Mesothelial cell of epicardium (in vitro differentiated cells): Measurements from ENCODE around the gene ERO1B. TPM values are rescaled to one million over a fixed set of nuclear protein-coding genes. Genes with fewer than 3 reads are reported as not detected.
A peak's percentile ranks its signal among the peaks of the same experiment; 100 is the strongest.

Experiments used
- DNase-seq, 2 experiments: peaks; one replicate each; pipeline ENCODE4 v3.0.0; 2021; ENCODE audit warnings: low spot score in 2 of 2; ENCODE audit not compliant: unreplicated experiment in 2 of 2
- H3K27ac Mint-ChIP-seq: 2 replicates; pipeline ENCODE4 v1.8.0; 2021; ENCODE audit warnings: mixed read lengths
- H3K27me3 Mint-ChIP-seq: 2 replicates; pipeline ENCODE4 v1.8.0; 2021; ENCODE audit warnings: low read depth, mixed read lengths
- H3K36me3 Mint-ChIP-seq: 2 replicates; pipeline ENCODE4 v1.8.0; 2021; ENCODE audit warnings: mixed read lengths
- H3K4me1 Mint-ChIP-seq: 2 replicates; pipeline ENCODE4 v1.8.0; 2021; ENCODE audit warnings: mixed read lengths
- H3K4me3 Mint-ChIP-seq: 2 replicates; pipeline ENCODE4 v1.8.0; 2021; ENCODE audit warnings: mild to moderate bottlenecking, moderate library complexity, mixed read lengths
- H3K9me3 Mint-ChIP-seq: 2 replicates; pipeline ENCODE4 v1.8.0; 2021; ENCODE audit warnings: mixed read lengths
- total RNA-seq: library from RNA; stranded (reverse); gene quantifications from 3 replicates; pipeline ENCODE4 v1.2.1, GENCODE V29; 2021
- TF ChIP-seq, protein P1 (sequence below): fragments of 200-600 bp; sonication (generic); IDR thresholded peaks from one replicate; pipeline ENCODE4 v1.5.0; 2021; ENCODE audit warnings: antibody characterized with exemption; ENCODE audit not compliant: unreplicated experiment

ERO1B gene
- total RNA-seq, 1 donor from 2014 or later: 6.4 TPM

GRCh38 chr1:236307435-236307834 is 25.7 kb upstream of the ERO1B start:
- no peak overlapping the region for H3K27ac Mint-ChIP-seq
- DNase-seq: no peak
- peaks cover 1% of the 10 kb centered on the region for H3K4me1 Mint-ChIP-seq
- peaks cover 3% of the 10 kb centered on the region for H3K27me3 Mint-ChIP-seq
- TF ChIP-seq, protein P1, sequence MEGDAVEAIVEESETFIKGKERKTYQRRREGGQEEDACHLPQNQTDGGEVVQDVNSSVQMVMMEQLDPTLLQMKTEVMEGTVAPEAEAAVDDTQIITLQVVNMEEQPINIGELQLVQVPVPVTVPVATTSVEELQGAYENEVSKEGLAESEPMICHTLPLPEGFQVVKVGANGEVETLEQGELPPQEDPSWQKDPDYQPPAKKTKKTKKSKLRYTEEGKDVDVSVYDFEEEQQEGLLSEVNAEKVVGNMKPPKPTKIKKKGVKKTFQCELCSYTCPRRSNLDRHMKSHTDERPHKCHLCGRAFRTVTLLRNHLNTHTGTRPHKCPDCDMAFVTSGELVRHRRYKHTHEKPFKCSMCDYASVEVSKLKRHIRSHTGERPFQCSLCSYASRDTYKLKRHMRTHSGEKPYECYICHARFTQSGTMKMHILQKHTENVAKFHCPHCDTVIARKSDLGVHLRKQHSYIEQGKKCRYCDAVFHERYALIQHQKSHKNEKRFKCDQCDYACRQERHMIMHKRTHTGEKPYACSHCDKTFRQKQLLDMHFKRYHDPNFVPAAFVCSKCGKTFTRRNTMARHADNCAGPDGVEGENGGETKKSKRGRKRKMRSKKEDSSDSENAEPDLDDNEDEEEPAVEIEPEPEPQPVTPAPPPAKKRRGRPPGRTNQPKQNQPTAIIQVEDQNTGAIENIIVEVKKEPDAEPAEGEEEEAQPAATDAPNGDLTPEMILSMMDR: peak; percentile 23
- H3K4me3 Mint-ChIP-seq: no peak overlapping the region
- no peaks in the 10 kb centered on the region for H3K9me3 Mint-ChIP-seq
- no peaks in the 10 kb centered on the region for H3K36me3 Mint-ChIP-seq

GRCh38 chr1:236304682-236305081 is 22.9 kb upstream of the ERO1B start:
- TF ChIP-seq, protein P1: no peak
- Mint-ChIP-seq H3K27ac (no peak overlapping the region), H3K36me3 (no peaks in the 10 kb centered on the region), H3K27me3 (peaks cover 3% of the 10 kb centered on the region), H3K4me3 (no peak overlapping the region), H3K9me3 (peaks cover 7% of the 10 kb centered on the region), H3K4me1 (peaks cover 1% of the 10 kb centered on the region)
- no peak for DNase-seq

DNA sequence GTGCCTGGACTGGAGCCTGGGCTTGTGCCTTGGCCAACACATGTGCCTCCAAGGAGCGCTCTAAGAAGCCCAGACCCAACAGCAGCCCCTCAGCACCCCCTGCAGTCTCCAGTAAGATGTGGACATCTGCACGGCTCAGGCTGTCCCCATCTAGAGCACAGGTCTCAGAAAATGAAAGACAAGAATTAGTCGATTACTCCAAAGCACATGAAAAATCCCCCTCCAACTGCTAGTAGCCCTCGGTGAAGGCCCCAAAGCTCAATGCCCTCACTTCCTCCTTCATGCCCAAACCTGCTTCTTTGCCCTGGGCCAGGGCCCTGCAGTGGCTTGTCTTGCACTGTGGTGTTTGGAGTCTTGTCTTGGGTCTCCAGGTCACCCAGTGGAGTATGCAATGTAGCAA is 21.9 kb upstream of the ERO1B start:
- no peak for DNase-seq
- peaks cover 8% of the 10 kb centered on the region for H3K27me3 Mint-ChIP-seq
- H3K36me3 Mint-ChIP-seq: no peaks in the 10 kb centered on the region
- no peak overlapping the region for H3K4me3 Mint-ChIP-seq
- H3K9me3 Mint-ChIP-seq: peaks cover 7% of the 10 kb centered on the region
- H3K4me1 Mint-ChIP-seq: peaks cover 1% of the 10 kb centered on the region
- TF ChIP-seq, protein P1: no peak
- no peak overlapping the region for H3K27ac Mint-ChIP-seq

- Mint-ChIP-seq H3K27me3 (peaks cover 8% of the 10 kb centered on the region), H3K4me1 (peaks cover 1% of the 10 kb centered on the region), H3K36me3 (no peaks in the 10 kb centered on the region), H3K4me3 (no peak overlapping the region), H3K27ac (no peak overlapping the region), H3K9me3 (peaks cover 7% of the 10 kb centered on the region)
- TF ChIP-seq, protein P1: no peak
- DNase-seq: no peak
Measured at GRCh38 chr1:236302941-236303340, 21.2 kb upstream of the ERO1B start.

DNA sequence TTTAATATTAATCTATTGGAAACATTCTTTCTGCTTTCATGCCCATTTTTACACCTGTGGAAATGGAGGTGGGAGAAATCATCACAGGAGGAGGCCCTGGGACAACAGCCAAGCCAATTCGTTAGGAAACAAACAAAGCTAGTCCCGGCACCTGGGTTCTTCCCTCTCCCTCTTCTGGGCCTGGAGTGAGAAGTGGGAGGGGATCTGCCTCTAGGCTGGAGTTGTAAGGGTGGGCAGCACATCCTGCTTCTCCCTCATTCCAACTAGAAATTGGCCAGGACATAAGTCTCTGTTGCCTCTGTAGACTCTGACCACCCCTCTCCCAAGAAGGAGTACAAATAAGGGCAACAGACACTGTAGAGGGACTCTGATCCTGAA is 20.2 kb upstream of the ERO1B start:
- no peak overlapping the region for H3K4me3 Mint-ChIP-seq
- H3K27ac Mint-ChIP-seq: no peak overlapping the region
- H3K4me1 Mint-ChIP-seq: no peaks in the 10 kb centered on the region
- no peaks in the 10 kb centered on the region for H3K36me3 Mint-ChIP-seq
- H3K9me3 Mint-ChIP-seq: peaks cover 7% of the 10 kb centered on the region
- peaks cover 11% of the 10 kb centered on the region for H3K27me3 Mint-ChIP-seq
- no peak for DNase-seq
- TF ChIP-seq, protein P1: no peak
